ENCODE results near the gene SNTG2.
"Not testable (repeated sequence)": the region's sequence is repeated elsewhere in the genome, so short reads cannot be mapped to it uniquely, and the experiment has no call there.

The SNTG2 gene

DNA sequence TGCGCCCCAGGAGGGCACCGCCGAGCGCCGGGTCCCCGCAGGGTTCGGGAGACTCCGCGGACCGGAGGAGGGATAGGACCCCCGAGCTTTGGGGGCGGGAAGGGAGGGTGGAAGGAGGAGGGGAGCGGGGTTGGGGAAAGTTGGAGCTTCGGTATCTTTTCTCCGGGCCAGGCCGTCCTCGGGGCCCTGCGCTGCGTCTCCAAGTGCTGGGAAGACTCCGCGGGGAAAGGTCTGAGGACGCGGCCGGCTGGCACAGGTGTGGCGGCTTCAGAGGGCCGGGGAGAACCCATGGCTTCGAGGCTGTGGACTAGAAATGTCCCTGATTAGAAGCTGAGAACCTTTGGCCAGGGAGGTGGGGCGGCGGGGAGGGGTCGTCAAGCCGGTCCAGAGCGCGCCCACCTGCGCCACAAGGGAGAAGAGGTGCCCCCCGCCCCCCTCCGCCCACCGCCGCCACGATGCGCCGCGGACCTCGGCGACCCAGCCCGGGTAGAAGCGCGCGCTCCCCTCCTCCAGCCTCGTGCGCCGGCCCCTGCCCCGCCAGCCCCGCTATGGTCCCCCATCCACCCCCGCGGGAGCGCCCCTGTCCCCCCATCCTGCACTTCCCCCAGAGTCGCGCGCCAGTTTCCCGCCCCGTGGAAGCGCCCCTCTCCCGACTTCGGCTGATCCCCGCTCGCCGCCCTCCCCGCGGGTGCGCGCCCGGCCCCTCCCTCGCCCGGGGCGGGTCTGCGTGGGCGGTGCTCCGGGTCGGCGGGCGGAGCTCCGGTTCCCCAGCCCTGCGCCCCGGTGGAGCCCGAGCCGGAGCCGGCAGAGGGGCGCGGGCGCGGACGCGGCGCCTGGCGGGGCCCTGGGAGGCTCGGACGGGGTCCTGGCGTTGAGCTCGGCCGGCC lies at the start of gene SNTG2:
TSS of gene SNTG2 (plus strand) at position 770 of the 887 bp plus-strand sequence. CDS start 148 bp downstream, outside the sequence.
- H3K36me3 ChIP-seq (ENCODE audit: control insufficient read depth, insufficient read depth, low read length) = no peaks in the 10 kb centered on the region
- peak within 1 kb of the TSS; percentile 38 for H3K4me3 ChIP-seq (ENCODE audit: low read length)
- H3K9ac ChIP-seq (ENCODE audit: low read length) = no peak within 1 kb of the TSS
- no peaks in the 10 kb centered on the region for H3K4me1 ChIP-seq (ENCODE audit: control insufficient read depth, insufficient read depth, low read length)
- peaks cover 11% of the 10 kb centered on the region for H3K27me3 ChIP-seq (ENCODE audit: control insufficient read depth, insufficient read depth, low read length)
- no peak within 1 kb of the TSS for H3K27ac ChIP-seq (ENCODE audit: low read depth, low read length)

DNA sequence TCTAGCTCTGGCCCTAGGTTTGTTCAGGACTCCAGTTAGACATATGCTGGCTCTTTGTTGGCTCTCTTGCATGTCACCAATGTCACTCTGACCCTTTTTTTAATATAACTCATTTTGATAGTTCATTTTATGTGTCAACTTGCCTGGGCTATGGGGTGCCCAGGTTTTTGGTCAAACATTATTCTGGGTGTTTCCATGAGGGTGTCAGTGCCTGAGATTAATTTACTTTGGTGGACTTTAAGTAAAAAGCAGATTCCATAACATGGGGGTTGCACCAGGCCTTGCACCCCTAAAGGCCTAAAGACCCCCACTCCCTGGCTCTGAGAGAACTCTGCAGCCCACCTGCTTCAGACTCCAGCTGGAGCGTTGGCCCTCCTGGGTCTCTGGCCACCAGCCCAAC lies 48.1 kb upstream of the SNTG2 start:
- no peaks in the 10 kb centered on the region for H3K36me3 ChIP-seq (ENCODE audit: control insufficient read depth, insufficient read depth, low read length)
- H3K9ac ChIP-seq (ENCODE audit: low read length) = no peak overlapping the region
- H3K27me3 ChIP-seq (ENCODE audit: control insufficient read depth, insufficient read depth, low read length) = no peaks in the 10 kb centered on the region
- no peak overlapping the region for H3K27ac ChIP-seq (ENCODE audit: low read depth, low read length)
- no peaks in the 10 kb centered on the region for H3K4me1 ChIP-seq (ENCODE audit: control insufficient read depth, insufficient read depth, low read length)
- no peak overlapping the region for H3K4me3 ChIP-seq (ENCODE audit: low read length)

DNA sequence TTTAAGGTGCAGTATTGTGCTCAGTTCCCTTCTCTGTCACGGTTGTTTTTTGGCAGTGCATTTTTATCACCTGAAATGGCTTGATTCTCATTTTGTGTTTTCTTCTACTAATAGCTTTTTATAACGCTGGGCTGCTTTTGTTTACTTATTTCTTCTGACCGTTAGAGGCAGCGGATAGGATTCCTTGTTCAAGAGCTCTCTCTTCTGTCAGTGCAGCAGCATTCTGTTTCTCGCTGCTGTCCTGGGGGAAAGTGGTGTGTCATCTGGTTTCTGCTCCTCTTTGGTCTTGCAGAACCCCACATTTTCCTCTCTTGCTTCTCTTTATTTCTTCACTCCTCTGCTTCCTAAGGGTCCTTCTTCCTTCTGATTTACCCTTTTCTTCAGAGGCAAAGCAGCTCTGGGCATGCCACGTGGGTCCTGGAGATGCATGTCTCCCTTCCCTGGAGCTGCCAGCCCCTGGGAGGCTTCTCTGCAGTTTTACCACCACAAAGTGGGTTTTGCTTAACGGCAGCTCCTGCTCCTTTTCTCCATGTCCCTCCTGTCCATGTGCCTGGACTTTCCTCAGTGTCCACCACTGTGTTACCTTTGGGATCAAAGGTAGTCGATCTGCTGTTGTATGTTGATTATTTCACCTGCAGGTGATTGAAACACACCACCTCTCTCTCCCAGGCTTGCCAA lies 47.3 kb upstream of the SNTG2 start:
- H3K27ac ChIP-seq (ENCODE audit: low read depth, low read length) = no peak overlapping the region
- H3K4me1 ChIP-seq (ENCODE audit: control insufficient read depth, insufficient read depth, low read length) = no peaks in the 10 kb centered on the region
- no peaks in the 10 kb centered on the region for H3K27me3 ChIP-seq (ENCODE audit: control insufficient read depth, insufficient read depth, low read length)
- no peak overlapping the region for H3K4me3 ChIP-seq (ENCODE audit: low read length)
- no peak overlapping the region for H3K9ac ChIP-seq (ENCODE audit: low read length)
- H3K36me3 ChIP-seq (ENCODE audit: control insufficient read depth, insufficient read depth, low read length) = no peaks in the 10 kb centered on the region

DNA sequence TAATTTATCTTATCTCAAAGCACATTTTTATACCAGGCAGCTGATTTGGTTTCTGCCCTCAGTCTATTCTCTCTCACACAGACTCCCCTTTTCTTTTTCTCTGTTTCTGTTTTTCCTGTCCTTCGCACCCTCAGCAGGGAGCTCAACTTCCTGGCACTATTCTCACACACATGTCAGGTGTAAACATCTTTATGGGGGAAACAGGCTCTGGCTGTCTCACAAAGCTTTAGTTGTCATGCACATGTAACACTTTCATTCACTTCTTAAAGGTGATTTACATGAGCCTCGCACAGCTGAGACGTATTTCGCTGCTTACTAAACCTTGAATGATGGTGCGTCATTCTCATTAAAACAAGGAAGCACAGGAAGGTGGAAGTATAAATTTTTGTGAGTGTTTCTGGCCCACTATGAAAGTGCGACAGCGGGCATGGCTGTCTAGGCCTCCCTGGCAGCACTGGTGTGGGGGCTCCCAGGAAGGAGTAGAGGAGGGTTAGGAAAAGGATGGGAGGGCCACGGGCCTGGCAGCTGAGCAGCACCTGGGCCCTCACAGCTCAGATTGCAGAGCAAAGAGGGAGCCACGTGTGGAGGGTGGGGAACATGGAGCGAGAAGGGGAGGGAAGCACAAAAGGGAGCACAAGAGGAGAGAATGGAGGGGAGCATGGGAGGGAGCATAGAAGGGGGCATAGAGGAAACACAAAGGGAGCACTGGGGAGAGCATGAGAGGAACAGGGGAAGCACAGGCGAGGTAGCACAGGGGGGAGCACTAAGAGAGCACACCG lies 46.2 kb upstream of the SNTG2 start:
- no peaks in the 10 kb centered on the region for H3K27me3 ChIP-seq (ENCODE audit: control insufficient read depth, insufficient read depth, low read length)
- no peaks in the 10 kb centered on the region for H3K36me3 ChIP-seq (ENCODE audit: control insufficient read depth, insufficient read depth, low read length)
- no peak overlapping the region for H3K9ac ChIP-seq (ENCODE audit: low read length)
- H3K4me1 ChIP-seq (ENCODE audit: control insufficient read depth, insufficient read depth, low read length) = no peaks in the 10 kb centered on the region
- H3K4me3 ChIP-seq (ENCODE audit: low read length) = no peak overlapping the region
- H3K27ac ChIP-seq (ENCODE audit: low read depth, low read length) = no peak overlapping the region

DNA sequence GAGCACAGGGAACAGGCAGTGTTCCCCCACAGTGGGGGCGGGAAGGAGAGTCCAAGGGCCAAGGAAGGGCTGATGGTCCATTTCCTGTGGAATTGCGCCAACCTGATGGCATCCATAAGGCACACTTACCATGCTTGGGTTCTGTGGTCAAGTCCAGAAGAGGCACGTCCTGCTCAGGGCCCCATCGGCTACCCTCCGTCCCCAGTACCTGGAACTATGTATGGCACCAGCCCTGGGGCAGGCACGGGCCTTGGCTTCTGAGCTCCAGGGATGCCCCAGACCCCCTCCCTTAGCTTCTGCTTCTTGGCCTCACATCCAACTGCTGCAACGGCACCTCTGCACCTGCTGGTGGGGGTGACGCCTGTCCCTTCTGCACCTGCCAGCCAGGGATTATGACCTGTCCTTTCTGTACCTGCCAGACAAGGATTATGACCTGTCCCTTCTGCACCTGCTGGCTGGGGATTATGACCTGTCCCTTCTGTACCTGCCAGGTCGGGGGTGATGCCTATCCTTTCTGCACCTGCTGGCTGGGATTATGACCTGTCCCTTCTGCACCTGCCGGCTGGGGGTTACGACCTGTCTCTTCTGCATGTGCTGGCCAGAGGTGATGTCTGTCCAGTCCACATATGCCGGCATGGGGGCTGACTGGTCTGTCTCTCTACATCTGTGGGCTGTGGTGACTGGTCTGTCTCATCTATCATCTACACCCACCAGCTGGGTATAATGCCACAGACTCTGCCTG lies 45.4 kb upstream of the SNTG2 start:
- H3K9ac ChIP-seq (ENCODE audit: low read length) = no peak overlapping the region
- no peak overlapping the region for H3K4me3 ChIP-seq (ENCODE audit: low read length)
- H3K27ac ChIP-seq (ENCODE audit: low read depth, low read length) = no peak overlapping the region
- no peaks in the 10 kb centered on the region for H3K4me1 ChIP-seq (ENCODE audit: control insufficient read depth, insufficient read depth, low read length)
- H3K36me3 ChIP-seq (ENCODE audit: control insufficient read depth, insufficient read depth, low read length) = no peaks in the 10 kb centered on the region
- H3K27me3 ChIP-seq (ENCODE audit: control insufficient read depth, insufficient read depth, low read length) = no peaks in the 10 kb centered on the region

DNA sequence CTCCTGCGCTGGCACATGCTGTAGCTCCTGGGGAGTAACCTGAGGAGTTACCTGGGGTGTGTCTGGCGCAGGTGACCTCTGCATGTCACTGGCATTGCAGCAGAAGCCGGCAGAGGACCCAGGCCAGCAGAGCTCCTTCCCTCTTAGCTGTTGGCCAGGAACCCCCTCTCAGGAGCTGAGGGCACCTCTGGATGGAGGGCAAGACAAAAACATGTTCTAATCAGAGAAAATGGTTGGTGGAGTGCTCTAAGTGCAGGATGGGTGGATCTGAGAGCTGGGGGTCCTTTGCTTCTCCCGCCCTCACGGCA lies 44.9 kb upstream of the SNTG2 start:
- Histone ChIP-seq H3K9ac (ENCODE audit: low read length) (no peak overlapping the region), H3K27ac (ENCODE audit: low read depth, low read length) (no peak overlapping the region), H3K4me3 (ENCODE audit: low read length) (no peak overlapping the region), H3K4me1 (ENCODE audit: control insufficient read depth, insufficient read depth, low read length) (no peaks in the 10 kb centered on the region), H3K27me3 (ENCODE audit: control insufficient read depth, insufficient read depth, low read length) (no peaks in the 10 kb centered on the region), H3K36me3 (ENCODE audit: control insufficient read depth, insufficient read depth, low read length) (no peaks in the 10 kb centered on the region)

DNA sequence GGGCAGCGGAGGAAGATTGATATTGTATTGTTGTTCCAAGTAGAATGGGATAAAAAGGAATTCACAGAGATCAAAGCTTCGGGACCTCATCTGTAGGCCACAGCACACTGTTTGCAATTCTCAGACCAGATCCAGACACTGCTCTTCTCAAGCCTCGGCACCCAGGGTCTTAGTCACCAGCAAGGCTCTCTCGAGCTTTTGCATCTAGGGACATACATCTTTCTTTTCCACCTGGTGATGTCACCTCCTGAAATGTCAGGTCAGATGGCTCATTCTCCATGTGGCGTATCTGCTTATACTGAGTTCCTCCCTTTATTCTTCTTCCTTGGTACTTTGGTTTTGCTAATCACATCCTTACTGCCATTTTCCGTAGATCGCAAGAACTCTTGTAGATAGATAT lies 42.9 kb upstream of the SNTG2 start:
- Histone ChIP-seq H3K4me1 (ENCODE audit: control insufficient read depth, insufficient read depth, low read length) (no peaks in the 10 kb centered on the region), H3K27me3 (ENCODE audit: control insufficient read depth, insufficient read depth, low read length) (no peaks in the 10 kb centered on the region), H3K4me3 (ENCODE audit: low read length) (no peak overlapping the region), H3K27ac (ENCODE audit: low read depth, low read length) (no peak overlapping the region), H3K9ac (ENCODE audit: low read length) (no peak overlapping the region), H3K36me3 (ENCODE audit: control insufficient read depth, insufficient read depth, low read length) (no peaks in the 10 kb centered on the region)

DNA sequence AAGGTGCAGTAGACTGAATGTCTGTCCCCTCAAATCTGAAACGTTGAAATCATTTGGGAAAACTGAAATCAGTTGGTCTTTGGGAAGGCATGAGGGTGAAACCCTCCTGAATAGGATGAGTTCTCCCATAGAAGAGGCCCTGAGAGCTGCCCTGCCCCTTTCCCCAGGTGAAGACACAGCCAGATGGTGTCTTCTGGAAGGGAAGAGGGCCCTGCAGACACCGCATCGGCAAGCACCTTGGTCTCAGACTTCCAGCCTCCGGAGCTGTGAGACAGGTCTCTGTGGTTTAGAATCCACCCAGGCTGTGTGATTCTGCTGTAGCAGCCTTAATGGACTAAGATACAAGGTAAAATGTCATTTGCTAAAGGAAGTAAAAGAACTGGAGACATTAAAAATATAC lies 42.1 kb upstream of the SNTG2 start:
- no peak overlapping the region for H3K27ac ChIP-seq (ENCODE audit: low read depth, low read length)
- no peaks in the 10 kb centered on the region for H3K36me3 ChIP-seq (ENCODE audit: control insufficient read depth, insufficient read depth, low read length)
- no peaks in the 10 kb centered on the region for H3K27me3 ChIP-seq (ENCODE audit: control insufficient read depth, insufficient read depth, low read length)
- H3K4me3 ChIP-seq (ENCODE audit: low read length) = no peak overlapping the region
- no peak overlapping the region for H3K9ac ChIP-seq (ENCODE audit: low read length)
- H3K4me1 ChIP-seq (ENCODE audit: control insufficient read depth, insufficient read depth, low read length) = no peaks in the 10 kb centered on the region

DNA sequence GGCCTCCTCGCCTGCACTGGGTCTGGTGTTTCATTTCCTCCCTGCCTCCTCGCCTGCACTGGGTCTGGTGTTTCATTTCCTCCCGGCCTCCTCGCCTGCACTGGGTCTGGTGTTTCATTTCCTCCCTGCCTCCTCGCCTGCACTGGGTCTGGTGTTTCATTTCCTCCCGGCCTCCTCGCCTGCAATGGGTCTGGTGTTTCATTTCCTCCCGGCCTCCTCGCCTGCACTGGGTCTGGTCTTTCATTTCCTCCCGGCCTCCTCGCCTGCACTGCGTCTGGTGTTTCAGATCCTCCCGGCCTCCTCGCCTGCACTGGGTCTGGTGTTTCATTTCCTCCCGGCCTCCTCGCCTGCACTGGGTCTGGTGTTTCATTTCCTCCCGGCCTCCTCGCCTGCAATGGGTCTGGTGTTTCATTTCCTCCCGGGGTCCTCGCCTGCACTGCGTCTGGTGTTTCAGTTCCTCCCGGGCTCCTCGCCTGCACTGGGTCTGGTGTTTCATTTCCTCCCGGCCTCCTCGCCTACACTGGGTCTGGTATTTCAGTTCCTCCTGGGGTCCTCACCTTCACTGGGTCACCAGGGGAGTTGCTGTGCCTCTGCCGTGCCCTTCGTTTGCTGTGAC lies 40.8 kb upstream of the SNTG2 start:
- not testable (repeated sequence) for H3K9ac ChIP-seq (ENCODE audit: low read length); H3K4me1 ChIP-seq (ENCODE audit: control insufficient read depth, insufficient read depth, low read length)

DNA sequence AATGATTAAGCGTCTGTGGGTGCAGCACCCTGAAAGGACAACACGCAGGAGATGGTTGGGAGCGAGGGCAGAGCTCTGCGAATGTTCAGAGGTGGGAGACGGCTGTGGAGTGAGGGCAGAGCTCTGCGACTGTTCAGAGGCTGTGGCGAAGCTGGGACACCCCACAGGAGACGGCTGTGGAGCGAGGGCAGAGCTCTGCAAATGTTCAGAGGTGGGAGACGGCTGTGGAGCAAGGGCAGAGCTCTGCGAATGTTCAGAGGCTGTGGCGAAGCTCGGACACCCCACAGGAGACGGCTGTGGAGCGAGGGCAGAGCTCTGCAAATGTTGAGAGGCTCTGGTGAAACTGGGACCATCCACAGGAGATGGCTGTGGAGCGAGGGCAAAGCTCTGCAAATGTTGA lies 40.0 kb upstream of the SNTG2 start:
- Histone ChIP-seq H3K27me3 (ENCODE audit: control insufficient read depth, insufficient read depth, low read length) (no peaks in the 10 kb centered on the region), H3K36me3 (ENCODE audit: control insufficient read depth, insufficient read depth, low read length) (no peaks in the 10 kb centered on the region)

More for the DNA sequence above, 40.8 kb upstream of the SNTG2 start:
- H3K4me3 ChIP-seq (ENCODE audit: low read length); H3K27ac ChIP-seq (ENCODE audit: low read depth, low read length); H3K36me3 ChIP-seq (ENCODE audit: control insufficient read depth, insufficient read depth, low read length); H3K27me3 ChIP-seq (ENCODE audit: control insufficient read depth, insufficient read depth, low read length): not testable (repeated sequence)

DNA sequence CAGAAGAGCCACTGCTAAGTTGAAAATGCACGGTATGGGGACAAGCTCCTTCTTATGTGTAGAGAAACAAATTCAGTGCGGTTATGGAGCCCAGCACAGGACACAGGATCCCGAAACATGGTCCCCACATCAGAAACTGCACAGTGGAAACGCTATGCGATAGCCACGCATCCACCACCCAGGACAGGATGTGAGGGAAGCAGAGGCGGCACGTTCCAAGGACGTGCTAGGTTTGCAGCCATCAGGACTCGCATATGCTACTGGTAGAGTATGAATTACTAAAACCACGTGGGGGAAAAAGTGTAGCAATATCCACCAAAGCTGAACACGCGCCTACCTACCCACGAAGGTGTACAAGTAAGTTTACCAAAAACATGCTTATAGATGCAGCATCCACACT lies 34.7 kb upstream of the SNTG2 start:
- Histone ChIP-seq H3K4me3 (ENCODE audit: low read length) (no peak overlapping the region), H3K27me3 (ENCODE audit: control insufficient read depth, insufficient read depth, low read length) (peaks cover 1% of the 10 kb centered on the region), H3K27ac (ENCODE audit: low read depth, low read length) (no peak overlapping the region), H3K4me1 (ENCODE audit: control insufficient read depth, insufficient read depth, low read length) (no peaks in the 10 kb centered on the region), H3K9ac (ENCODE audit: low read length) (no peak overlapping the region), H3K36me3 (ENCODE audit: control insufficient read depth, insufficient read depth, low read length) (no peaks in the 10 kb centered on the region)

More for the DNA sequence above, 40.0 kb upstream of the SNTG2 start:
- no peaks in the 10 kb centered on the region for H3K4me1 ChIP-seq (ENCODE audit: control insufficient read depth, insufficient read depth, low read length)
- no peak overlapping the region for H3K4me3 ChIP-seq (ENCODE audit: low read length)
- H3K9ac ChIP-seq (ENCODE audit: low read length) = no peak overlapping the region
- no peak overlapping the region for H3K27ac ChIP-seq (ENCODE audit: low read depth, low read length)

DNA sequence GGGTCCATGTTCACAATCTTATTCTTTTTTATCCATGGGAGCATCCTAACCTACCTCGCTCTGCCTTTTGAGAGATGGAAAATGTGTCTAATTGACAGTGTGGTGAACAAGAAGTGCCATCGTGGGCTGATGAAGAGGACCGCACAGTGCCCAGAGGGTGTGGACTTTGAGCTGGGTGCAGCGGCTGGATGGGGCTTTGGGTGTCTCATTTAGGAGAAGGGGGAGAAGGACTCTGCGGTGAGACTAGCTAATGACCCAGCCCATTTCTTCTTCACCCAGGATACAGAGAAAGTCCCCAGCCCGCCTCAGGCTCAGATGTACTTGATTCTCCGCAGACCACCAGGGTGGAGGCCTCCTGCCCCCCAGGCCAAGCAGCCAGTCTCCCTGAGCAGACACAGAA lies 33.7 kb upstream of the SNTG2 start:
- peaks cover 2% of the 10 kb centered on the region for H3K27me3 ChIP-seq (ENCODE audit: control insufficient read depth, insufficient read depth, low read length)
- no peaks in the 10 kb centered on the region for H3K36me3 ChIP-seq (ENCODE audit: control insufficient read depth, insufficient read depth, low read length)
- H3K27ac ChIP-seq (ENCODE audit: low read depth, low read length) = no peak overlapping the region
- H3K4me3 ChIP-seq (ENCODE audit: low read length) = no peak overlapping the region
- H3K9ac ChIP-seq (ENCODE audit: low read length) = no peak overlapping the region
- no peaks in the 10 kb centered on the region for H3K4me1 ChIP-seq (ENCODE audit: control insufficient read depth, insufficient read depth, low read length)

Data from rectal smooth muscle tissue (tissue), 1 donor.